ENCODE measurements around the gene C22orf31.

Gene C22orf31

DNA sequence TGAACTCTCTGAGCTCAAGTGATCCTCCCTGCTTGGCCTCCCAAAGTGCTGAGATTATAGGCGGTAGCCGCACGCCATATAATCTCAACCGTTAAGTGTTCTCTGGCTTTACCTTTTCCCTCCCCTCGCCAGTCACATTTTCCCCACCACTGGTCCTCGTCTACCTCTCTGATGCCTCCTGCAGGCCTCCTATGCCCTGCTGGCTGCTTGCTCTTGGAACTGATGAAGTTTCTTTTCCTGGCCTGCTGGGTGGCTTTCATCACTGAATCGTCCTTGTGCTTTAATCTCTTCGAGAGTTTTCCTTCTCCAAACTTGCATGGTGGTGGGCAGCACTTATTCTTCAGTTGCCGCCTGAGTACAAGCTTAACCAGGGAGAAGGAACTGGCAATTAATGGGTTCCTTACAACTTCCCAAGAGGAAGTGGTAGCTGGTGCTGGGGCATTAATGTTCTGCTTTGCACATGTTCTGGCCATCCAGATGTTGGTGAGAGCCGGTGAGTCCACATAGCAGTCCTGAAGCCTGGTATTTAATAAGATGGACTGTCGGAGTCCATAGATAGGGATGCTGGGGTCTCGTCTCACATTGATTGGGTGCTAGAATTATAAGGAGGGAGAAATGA is 1.3 kb downstream of the C22orf31 start:
- Histone ChIP-seq H3F3A (ENCODE audit: insufficient read depth, low read length) (no peaks in the 10 kb centered on the region), H3K9ac (ENCODE audit: low read length) (no peak overlapping the region), H3K4me1 (ENCODE audit: low read length) (no peaks in the 10 kb centered on the region), H3K79me2 (ENCODE audit: low read length) (no peaks in the 10 kb centered on the region), H3K4me2 (ENCODE audit: low read depth, low read length) (no peak overlapping the region), H3K27me3 (replicated peaks; ENCODE audit: insufficient read depth, low read length) (no peaks in the 10 kb centered on the region), H3K9me2 (replicated peaks; ENCODE audit: insufficient read depth, low read length) (no peaks in the 10 kb centered on the region), H3K4me3 (ENCODE audit: low read length) (no peak overlapping the region), H4K20me1 (ENCODE audit: insufficient read depth, low read length) (no peaks in the 10 kb centered on the region), H2AFZ (ENCODE audit: low read length) (no peak overlapping the region), H3K36me3 (replicated peaks; ENCODE audit: insufficient read depth, low read length) (no peaks in the 10 kb centered on the region), H3K9me3 (replicated peaks; ENCODE audit: insufficient read depth, low read length) (no peaks in the 10 kb centered on the region), H3K27ac (ENCODE audit: low read length) (no peak overlapping the region)
- TF ChIP-seq EZH2 (optimal IDR thresholded peaks at IDR 0.05; ENCODE audit: low read depth, low read length): no peak
- TF ChIP-seq EZH2phosphoT487 (IDR thresholded peaks at IDR 0.05; ENCODE audit: low read length): no peak
- no peak for TF ChIP-seq CTCF (IDR thresholded peaks at IDR 0.05; ENCODE audit: low read length)
- DNase-seq: no peak

DNA sequence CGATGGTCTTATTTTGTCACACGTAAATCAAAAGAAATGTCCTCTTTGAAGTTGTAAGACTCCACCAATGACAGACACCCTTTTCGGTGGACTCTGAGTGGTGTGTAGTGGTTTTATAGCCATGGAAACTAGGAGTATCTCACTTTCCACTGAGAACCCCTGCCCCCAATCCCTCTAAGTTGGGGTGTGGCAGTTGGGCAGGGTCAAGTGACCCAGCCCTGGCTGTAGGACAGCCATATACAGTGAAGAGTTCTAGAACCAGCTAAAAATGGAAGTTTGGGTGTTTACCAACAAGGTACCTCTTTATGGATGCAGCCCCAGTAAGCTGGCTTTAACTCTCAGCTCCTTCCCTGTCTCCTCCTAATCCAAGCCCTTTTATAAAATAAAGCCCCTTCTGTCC is 5.2 kb downstream of the C22orf31 start:
- no peak for DNase-seq
- Histone ChIP-seq H3K9me3 (replicated peaks; ENCODE audit: insufficient read depth, low read length) (no peaks in the 10 kb centered on the region), H3K27me3 (replicated peaks; ENCODE audit: insufficient read depth, low read length) (no peaks in the 10 kb centered on the region)

DNA sequence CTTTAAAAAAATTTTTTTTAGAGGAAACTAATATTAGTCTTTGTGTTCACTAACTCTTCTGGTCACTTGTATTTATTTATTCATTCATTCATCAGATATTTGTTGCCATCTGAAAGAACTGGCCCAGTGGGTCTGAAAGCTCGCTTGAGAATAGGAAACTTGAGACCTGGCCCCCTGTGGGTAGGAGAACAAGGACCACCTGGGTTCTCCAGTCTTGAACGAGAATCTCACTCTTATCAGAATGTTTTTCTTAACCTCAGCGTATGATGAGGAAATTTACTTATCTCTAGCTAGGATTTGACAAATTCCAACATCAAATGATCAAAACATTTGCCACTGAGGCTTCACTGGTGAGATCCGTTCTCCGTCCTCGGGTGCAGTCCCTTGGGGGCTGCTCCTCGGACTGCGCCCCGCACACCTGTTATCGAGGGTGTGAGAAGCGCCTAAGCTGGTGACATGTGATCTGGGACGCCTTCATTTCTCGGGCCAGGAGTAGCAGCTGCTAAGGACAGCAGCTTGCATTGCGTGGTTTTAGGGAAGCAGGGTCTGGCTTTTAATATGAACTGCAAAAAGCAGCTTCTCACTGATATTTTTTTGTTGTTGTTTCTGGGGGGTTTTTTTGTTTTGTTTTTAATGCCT is 6.3 kb downstream of the C22orf31 start:
- H3K9me3 ChIP-seq (replicated peaks; ENCODE audit: insufficient read depth, low read length): no peaks in the 10 kb centered on the region
- H2AFZ ChIP-seq (ENCODE audit: low read length): no peak overlapping the region
- no peaks in the 10 kb centered on the region for H3K79me2 ChIP-seq (ENCODE audit: low read length)
- H3F3A ChIP-seq (ENCODE audit: insufficient read depth, low read length): no peaks in the 10 kb centered on the region
- H3K27ac ChIP-seq (ENCODE audit: low read length): no peak overlapping the region
- no peaks in the 10 kb centered on the region for H3K9me2 ChIP-seq (replicated peaks; ENCODE audit: insufficient read depth, low read length)
- H3K9ac ChIP-seq (ENCODE audit: low read length): no peak overlapping the region
- no peaks in the 10 kb centered on the region for H3K4me1 ChIP-seq (ENCODE audit: low read length)
- no peaks in the 10 kb centered on the region for H3K36me3 ChIP-seq (replicated peaks; ENCODE audit: insufficient read depth, low read length)
- TF ChIP-seq EZH2phosphoT487 (IDR thresholded peaks at IDR 0.05; ENCODE audit: low read length): no peak
- no peak for TF ChIP-seq EZH2 (optimal IDR thresholded peaks at IDR 0.05; ENCODE audit: low read depth, low read length)
- TF ChIP-seq CTCF (IDR thresholded peaks at IDR 0.05; ENCODE audit: low read length): no peak
- H3K4me2 ChIP-seq (ENCODE audit: low read depth, low read length): no peak overlapping the region
- no peaks in the 10 kb centered on the region for H3K27me3 ChIP-seq (replicated peaks; ENCODE audit: insufficient read depth, low read length)
- DNase-seq: no peak
- no peaks in the 10 kb centered on the region for H4K20me1 ChIP-seq (ENCODE audit: insufficient read depth, low read length)
- no peak overlapping the region for H3K4me3 ChIP-seq (ENCODE audit: low read length)

More for the DNA sequence above, 5.2 kb downstream of the C22orf31 start:
- no peak overlapping the region for H3K27ac ChIP-seq (ENCODE audit: low read length)
- H3F3A ChIP-seq (ENCODE audit: insufficient read depth, low read length): no peaks in the 10 kb centered on the region
- no peak overlapping the region for H3K4me2 ChIP-seq (ENCODE audit: low read depth, low read length)
- H3K9me2 ChIP-seq (replicated peaks; ENCODE audit: insufficient read depth, low read length): no peaks in the 10 kb centered on the region
- TF ChIP-seq CTCF (IDR thresholded peaks at IDR 0.05; ENCODE audit: low read length) (no peak), EZH2phosphoT487 (IDR thresholded peaks at IDR 0.05; ENCODE audit: low read length) (no peak), EZH2 (optimal IDR thresholded peaks at IDR 0.05; ENCODE audit: low read depth, low read length) (no peak)
- H2AFZ ChIP-seq (ENCODE audit: low read length): no peak overlapping the region
- no peaks in the 10 kb centered on the region for H3K4me1 ChIP-seq (ENCODE audit: low read length)
- H4K20me1 ChIP-seq (ENCODE audit: insufficient read depth, low read length): no peaks in the 10 kb centered on the region
- no peak overlapping the region for H3K4me3 ChIP-seq (ENCODE audit: low read length)
- no peaks in the 10 kb centered on the region for H3K36me3 ChIP-seq (replicated peaks; ENCODE audit: insufficient read depth, low read length)
- no peak overlapping the region for H3K9ac ChIP-seq (ENCODE audit: low read length)
- H3K79me2 ChIP-seq (ENCODE audit: low read length): no peaks in the 10 kb centered on the region

Data from MM.1S (cell line).